Measurements from ENCODE around the gene NOMO2.
"Not testable (repeated sequence)": the region's sequence is repeated elsewhere in the genome, so short reads cannot be mapped to it uniquely, and the experiment has no call there.

Gene NOMO2

DNA sequence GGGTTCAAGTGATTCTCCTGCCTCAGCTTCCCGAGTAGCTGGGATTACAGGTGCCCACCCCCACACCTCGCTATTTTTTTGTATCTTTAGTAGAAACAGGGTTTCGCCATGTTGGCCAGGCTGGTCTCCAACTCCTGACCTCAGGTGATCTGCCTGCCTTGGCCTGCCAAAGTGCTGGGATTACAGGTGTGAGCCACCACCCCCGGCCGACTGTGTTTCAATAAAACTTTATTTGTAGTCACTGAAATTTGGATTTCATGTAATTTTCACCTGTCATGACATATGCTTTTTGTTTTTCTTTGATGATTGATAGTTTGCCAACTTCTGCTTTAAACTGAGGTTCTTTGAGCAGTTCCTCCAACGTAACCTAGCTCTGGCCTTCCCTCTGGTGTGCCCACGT lies 12.0 kb upstream of the NOMO2 start:
- DNase-seq = not testable (repeated sequence)

DNA sequence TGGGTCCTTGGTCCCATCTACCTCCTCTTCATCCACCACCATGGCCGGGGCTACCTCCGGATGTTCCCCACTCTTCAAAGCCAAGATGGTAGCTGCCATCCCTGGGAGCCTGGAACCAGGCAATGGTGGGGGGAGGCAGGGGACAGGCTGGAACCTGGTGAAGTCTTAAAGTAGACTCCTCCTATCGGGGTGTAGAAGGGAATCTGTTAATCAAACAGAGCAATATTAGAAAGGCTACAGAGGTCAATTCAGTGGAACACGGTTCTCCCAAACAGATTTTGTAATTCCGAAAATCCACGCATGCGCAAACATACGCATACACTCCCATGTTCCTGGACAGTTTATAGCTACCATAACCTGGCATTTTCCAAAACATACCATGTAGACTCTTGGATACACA lies 11.1 kb upstream of the NOMO2 start:
- DNase-seq = not testable (repeated sequence)

GRCh38 chr16:18571307-18571850 lies 9.5 kb upstream of the NOMO2 start:
- DNase-seq = not testable (repeated sequence)

DNA sequence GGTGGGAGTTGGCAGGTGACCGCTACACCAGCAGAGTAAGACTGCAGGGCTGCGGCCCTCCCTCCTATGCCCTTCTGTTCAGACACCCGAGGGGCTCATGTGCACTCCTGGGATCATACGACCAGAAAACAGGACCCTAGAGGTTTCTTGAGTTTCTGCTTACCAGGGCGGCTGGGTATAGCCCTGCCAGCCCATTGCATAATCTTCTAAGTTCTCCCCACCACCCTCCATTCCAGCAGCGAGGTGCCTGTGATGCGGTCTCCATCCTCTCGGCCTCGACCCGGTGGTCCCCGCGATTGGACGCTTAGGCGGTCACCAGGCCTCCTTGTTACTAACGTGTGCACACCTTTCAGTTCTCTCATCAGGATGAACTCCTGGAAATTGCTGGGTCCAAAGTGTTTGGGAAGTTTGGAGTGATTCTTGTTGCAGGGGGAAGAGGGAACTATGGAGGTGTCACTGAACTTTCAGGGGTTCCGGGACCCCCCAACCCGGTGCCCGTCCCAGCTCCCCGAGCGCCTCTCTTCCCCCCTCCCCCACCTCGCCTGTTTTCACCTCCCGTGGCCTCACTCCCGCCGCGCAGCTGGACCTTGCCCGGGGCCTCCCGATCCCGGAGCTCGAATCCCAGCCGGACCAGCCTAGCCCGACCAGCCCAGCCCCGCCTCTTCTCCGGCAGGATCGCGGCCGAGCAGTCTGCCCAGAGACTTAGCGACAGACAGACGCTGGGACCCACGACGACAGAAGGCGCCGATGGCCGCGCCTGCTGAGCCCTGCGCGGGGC lies 8.8 kb upstream of the NOMO2 start:
- DNase-seq = not testable (repeated sequence)

DNA sequence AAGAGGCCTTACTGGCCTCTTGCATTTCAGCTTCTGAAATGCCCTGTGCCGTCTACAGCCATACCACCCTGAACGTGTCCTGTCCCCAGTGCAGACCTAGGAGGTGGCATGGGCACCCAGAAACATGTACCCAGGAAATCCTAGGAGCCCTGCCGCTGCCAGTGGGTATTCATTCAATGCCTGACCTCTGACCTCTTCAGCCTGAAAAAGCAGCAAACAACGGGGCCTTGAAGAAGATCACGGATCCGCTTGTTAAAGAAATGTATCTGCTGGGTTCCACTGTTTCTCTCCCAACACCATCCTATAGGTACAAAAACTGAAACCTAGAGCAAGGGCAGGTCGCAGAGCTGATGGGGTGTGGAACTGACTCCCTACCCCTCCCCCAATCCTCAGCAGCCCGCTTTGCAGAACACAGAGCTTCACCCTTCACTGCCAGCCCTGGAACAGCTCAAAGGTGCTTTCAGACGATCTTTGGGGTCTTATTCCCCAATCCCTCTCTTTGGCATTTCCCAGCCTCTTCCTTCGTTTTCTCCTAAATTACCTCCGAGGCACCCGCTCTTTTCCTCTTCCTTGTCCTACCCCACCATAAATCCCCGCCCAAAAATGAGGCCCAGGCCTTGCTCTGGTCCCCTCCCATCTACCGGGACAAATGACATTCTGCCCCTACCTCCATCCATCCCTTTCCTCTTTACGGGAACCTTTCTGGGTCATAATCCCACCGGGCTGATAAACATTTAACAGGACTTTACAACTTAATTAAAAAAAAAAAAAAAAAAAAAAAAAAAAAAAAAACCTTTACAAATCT lies 1.3 kb downstream of the NOMO2 start:
- DNase-seq = not testable (repeated sequence)

DNA sequence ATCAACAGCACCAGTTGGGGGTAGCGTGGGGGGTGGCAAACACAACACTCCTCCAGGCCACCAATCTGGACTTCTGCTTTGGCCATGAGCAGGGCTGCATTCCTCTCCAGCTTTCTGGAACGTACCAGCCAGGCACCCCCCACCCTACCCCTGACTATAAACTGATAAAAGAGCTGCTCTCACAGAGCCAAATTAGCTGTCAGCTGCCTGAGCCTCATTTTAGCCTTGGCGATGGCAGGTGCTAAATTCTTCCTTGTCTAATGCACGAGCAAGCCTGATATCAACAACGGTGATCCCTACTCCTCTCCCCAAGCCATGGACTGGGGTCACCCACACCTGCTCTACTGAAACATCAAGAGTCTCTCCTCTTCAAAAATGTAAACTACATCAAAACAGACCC lies 8.2 kb downstream of the NOMO2 start:
- DNase-seq = not testable (repeated sequence)

GRCh38 chr16:18547382-18547781 lies 14.5 kb downstream of the NOMO2 start:
- DNase-seq = not testable (repeated sequence)

- DNase-seq = not testable (repeated sequence)
Measured at GRCh38 chr16:18546853-18547252, 15.0 kb downstream of the NOMO2 start.

GRCh38 chr16:18544232-18545081 lies 17.4 kb downstream of the NOMO2 start:
- not testable (repeated sequence) for DNase-seq

DNA sequence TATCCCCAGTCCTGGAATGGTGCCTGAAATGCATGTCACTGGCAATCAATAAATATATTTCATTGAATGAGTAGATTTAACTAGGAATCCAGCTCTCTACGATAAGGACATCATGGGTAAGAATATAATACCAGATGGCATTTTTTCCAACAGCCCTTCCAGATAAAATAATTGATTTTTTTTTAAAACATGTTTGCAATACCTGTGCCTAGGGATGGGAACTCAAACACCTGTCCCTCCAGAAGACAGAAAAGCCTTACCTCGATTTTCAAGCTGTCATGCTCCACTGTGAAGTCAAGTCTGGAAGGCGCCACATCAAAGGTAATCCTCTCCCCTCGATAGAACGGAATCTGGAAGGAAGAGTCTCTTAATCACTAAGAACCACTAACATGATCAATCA lies 20.0 kb downstream of the NOMO2 start:
- DNase-seq = not testable (repeated sequence)

- DNase-seq = not testable (repeated sequence)
Measured at GRCh38 chr16:18537004-18537403, 24.9 kb downstream of the NOMO2 start.

DNA sequence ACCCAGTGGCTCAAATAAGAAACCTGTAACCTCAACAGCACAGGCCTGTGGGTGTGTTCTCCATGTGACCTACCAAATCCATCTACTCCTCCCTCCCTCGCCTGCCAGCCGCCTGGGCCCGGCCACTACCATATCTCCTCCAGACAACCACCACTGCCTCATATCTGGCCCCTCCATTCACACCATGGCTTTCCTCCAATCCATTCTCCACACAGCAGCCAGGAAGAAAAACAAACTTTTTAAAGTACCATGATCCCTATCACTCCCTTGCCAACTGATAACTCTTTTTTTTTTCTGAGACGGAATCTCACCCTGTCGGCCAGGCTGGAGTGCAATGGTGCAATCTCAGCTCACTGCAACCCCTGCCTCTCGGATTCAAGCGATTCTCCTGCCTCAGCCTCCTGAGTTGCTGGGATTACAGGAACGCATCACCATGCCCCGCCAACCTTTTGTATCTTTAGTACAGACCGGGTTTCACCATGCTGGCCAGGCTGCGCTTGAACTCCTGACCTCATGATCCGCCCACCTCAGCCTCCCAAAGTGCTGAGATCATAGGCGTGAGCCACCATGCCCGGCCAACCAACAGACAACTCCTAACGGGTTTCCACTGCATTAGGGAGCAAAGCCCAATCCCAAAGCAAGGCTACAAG lies 26.3 kb downstream of the NOMO2 start:
- DNase-seq = not testable (repeated sequence)

DNA sequence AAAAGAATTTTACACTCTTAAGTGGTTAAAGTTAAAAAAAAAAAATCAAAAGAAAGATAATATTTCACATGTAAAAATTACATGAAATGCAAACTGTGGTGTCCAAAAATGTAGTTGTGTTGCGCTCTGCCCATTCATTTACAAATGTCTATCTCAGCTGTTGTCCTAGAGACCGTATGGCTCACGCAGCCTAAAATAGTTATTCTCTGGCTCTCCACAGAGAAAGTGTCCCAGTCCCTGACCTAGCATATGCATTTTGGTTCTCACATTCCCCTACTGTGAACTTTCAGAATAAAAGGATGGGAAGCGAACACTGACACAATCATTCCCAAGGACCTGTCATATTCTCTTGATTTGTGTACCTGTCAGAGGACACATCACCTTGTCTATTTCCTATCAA lies 27.6 kb downstream of the NOMO2 start:
- not testable (repeated sequence) for DNase-seq

GRCh38 chr16:18531323-18531722 lies 30.6 kb downstream of the NOMO2 start:
- DNase-seq = not testable (repeated sequence)

- not testable (repeated sequence) for DNase-seq
Measured at GRCh38 chr16:18530329-18530728, 31.6 kb downstream of the NOMO2 start.

DNA sequence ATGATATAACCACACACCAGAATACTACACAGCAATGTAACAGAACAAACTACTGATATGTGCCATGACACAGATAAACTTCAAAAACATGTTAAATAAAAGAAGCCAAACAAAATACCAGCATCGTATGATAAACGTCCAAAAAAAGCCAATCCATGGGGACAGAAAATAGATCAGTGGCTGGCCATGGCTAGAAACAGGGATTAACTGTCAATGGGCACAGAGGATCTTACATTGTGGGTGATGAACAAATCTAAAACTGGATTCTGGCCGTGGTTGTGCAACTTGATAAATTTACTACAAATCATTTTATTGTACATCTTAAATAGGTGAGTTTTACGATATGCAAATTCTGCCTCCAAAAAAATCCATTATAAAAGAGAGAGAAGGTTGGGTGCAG lies 35.4 kb downstream of the NOMO2 start:
- not testable (repeated sequence) for DNase-seq

GRCh38 chr16:18525882-18526482 lies 35.9 kb downstream of the NOMO2 start:
- DNase-seq = not testable (repeated sequence)

- not testable (repeated sequence) for DNase-seq
Measured at GRCh38 chr16:18522637-18523036, 39.3 kb downstream of the NOMO2 start.

GRCh38 chr16:18521445-18522181 lies 40.3 kb downstream of the NOMO2 start:
- not testable (repeated sequence) for DNase-seq

- not testable (repeated sequence) for DNase-seq
Measured at GRCh38 chr16:18518536-18519283, 43.2 kb downstream of the NOMO2 start.

Measured in NCI-H187 (cell line).